HEK293 (cell line): ENCODE data around the gene MAGOHB.

Source experiments
- CTCF ChIP-seq: fragments of 450-650 bp; formaldehyde crosslinking; IDR thresholded peaks from 2 replicates; pipeline ENCODE4 v1.5.1; 2016; ENCODE audit warnings: missing biosample characterization, missing genetic modification characterization
- KLF16 ChIP-seq: fragments of 450-650 bp; formaldehyde crosslinking; IDR thresholded peaks from 2 replicates; pipeline ENCODE4 v1.5.1; 2017; ENCODE audit warnings: missing biosample characterization, missing genetic modification characterization
- PATZ1 ChIP-seq: fragments of 450-650 bp; formaldehyde crosslinking; IDR thresholded peaks from 2 replicates; pipeline ENCODE4 v1.5.1; 2016; ENCODE audit warnings: missing biosample characterization, missing genetic modification characterization
- PRDM10 ChIP-seq: fragments of 450-650 bp; formaldehyde crosslinking; IDR thresholded peaks from 2 replicates; pipeline ENCODE4 v1.5.1; 2016; ENCODE audit warnings: missing biosample characterization, missing genetic modification characterization
- RBAK ChIP-seq: fragments of 450-650 bp; formaldehyde crosslinking; IDR thresholded peaks from 2 replicates; pipeline ENCODE4 v1.5.1; 2016; ENCODE audit warnings: missing biosample characterization, missing genetic modification characterization
- REST ChIP-seq: fragments of 450-650 bp; formaldehyde crosslinking; IDR thresholded peaks from 2 replicates; pipeline ENCODE4 v1.5.1; 2016; ENCODE audit warnings: missing biosample characterization, missing genetic modification characterization
- ZBTB20 ChIP-seq: fragments of 450-650 bp; formaldehyde crosslinking; IDR thresholded peaks from 2 replicates; pipeline ENCODE4 v1.5.1; 2016; ENCODE audit warnings: missing biosample characterization, missing genetic modification characterization
- ZEB2 ChIP-seq: fragments of 450-650 bp; formaldehyde crosslinking; IDR thresholded peaks from 2 replicates; pipeline ENCODE4 v1.5.1; 2016; ENCODE audit warnings: missing biosample characterization, missing genetic modification characterization
- ZFP37 ChIP-seq: fragments of 450-650 bp; formaldehyde crosslinking; IDR thresholded peaks from 2 replicates; pipeline ENCODE4 v1.5.1; 2016; ENCODE audit warnings: missing biosample characterization, missing genetic modification characterization
- ZNF112 ChIP-seq: fragments of 450-650 bp; formaldehyde crosslinking; IDR thresholded peaks from 2 replicates; pipeline ENCODE4 v1.5.0; 2017; ENCODE audit warnings: missing biosample characterization, missing genetic modification characterization
- ZNF175 ChIP-seq: fragments of 450-650 bp; formaldehyde crosslinking; IDR thresholded peaks from 2 replicates; pipeline ENCODE4 v1.5.1; 2016; ENCODE audit warnings: missing biosample characterization, missing genetic modification characterization
- ZNF19 ChIP-seq: fragments of 450-650 bp; formaldehyde crosslinking; IDR thresholded peaks from 2 replicates; pipeline ENCODE4; 2016; ENCODE audit warnings: missing biosample characterization, missing genetic modification characterization, low read depth
- ZNF501 ChIP-seq: fragments of 450-650 bp; formaldehyde crosslinking; IDR thresholded peaks from 2 replicates; pipeline ENCODE4 v1.5.1; 2016; ENCODE audit warnings: missing biosample characterization, missing genetic modification characterization

- no peak for TF ChIP-seq PATZ1
- TF ChIP-seq ZBTB20 (tag by site-specific recombination) = no peak
- no peak for TF ChIP-seq ZNF19
- TF ChIP-seq CTCF (tag by site-specific recombination) = no peak
- no peak for TF ChIP-seq ZNF112 (tag by site-specific recombination)
- TF ChIP-seq PRDM10 = no peak
- TF ChIP-seq ZNF501 (tag by site-specific recombination) = no peak
- no peak for TF ChIP-seq REST (tag by site-specific recombination)
- no peak for TF ChIP-seq ZNF175
- no peak for TF ChIP-seq RBAK (tag by site-specific recombination)
- TF ChIP-seq ZEB2 = no peak
- TF ChIP-seq ZFP37 (tag by site-specific recombination) = no peak
- TF ChIP-seq KLF16 (tag by site-specific recombination) = no peak
These were observed 49.4 kb downstream of the MAGOHB start for GRCh38 chr12:10563966-10564365.
